ENCODE results near the gene CTBP1.

- TF ChIP-seq CTCF (conservative IDR thresholded peaks at IDR 0.05 in 1 of 2, IDR thresholded peaks at IDR 0.05 in 1 of 2; ENCODE audit: extremely low read depth in 1 of 2, insufficient read depth in 1 of 2, low read depth in 1 of 2, low read length in 2 of 2), result no peak
- TF ChIP-seq EZH2 (IDR thresholded peaks at IDR 0.05; ENCODE audit: borderline replicate concordance, low read length), result no peak
Observed at GRCh38 chr4:1179976-1180375, 69.0 kb downstream of the CTBP1 start.
